HCT116 (cell line): ENCODE measurements around the gene F11R. TPM values are rescaled to one million over a fixed set of nuclear protein-coding genes. Genes with fewer than 3 reads are reported as not detected.
"Not testable (repeated sequence)": the region's sequence is repeated elsewhere in the genome, so short reads cannot be mapped to it uniquely, and the experiment has no call there.

ENCODE experiments used
- ATAC-seq: fragments of 200-7000 bp; cut with Tn5 transposase; 2 replicates; pipeline ENCODE4 v1.9.1; 2020; ENCODE audit warnings: mild to moderate bottlenecking, moderate library complexity
- BruUV-seq: library from RNA; stranded (reverse); fragments of 400-500 nt; replicated peaks from 2 replicates; lab custom pipeline; 2021; lab: Mats Ljungman, UMichigan
- CTCF ChIA-PET: fragments of 300-600 bp; sonication (Branson Sonifier 250); formaldehyde crosslinking; loops from one replicate; lab custom pipeline; 2021; ENCODE audit warnings: antibody characterized with exemption; lab: Charles Lee
- POLR2A ChIA-PET: fragments of 300-600, 350-600 bp; sonication (Branson Sonifier 250); formaldehyde crosslinking; loops from one replicate; lab custom pipeline; 2021; ENCODE audit warnings: antibody characterized with exemption; lab: Charles Lee
- RAD21 ChIA-PET, 2 experiments: fragments of 300-600 bp; sonication (Branson Sonifier 250); formaldehyde crosslinking; loops; one replicate each; lab custom pipeline; 2023; ENCODE audit warnings: low total read pairs in 2 of 2; ENCODE audit not compliant: uncharacterized antibody in 2 of 2, unreplicated experiment in 2 of 2, low non-redundant PET in 1 of 2; lab: Charles Lee
- DNase-seq: peaks from one replicate; pipeline ENCODE4 v3.0.0-alpha.2; 2010; ENCODE audit warnings: low read depth, low spot score
- H2AFZ ChIP-seq: fragments of 200-600 bp; shearing (Covaris generic), sonication (generic); 2 replicates; pipeline ENCODE4 v1.6.1; 2017; ENCODE audit warnings: low read depth, mixed run types, mixed read lengths, antibody characterized with exemption, low read length; ENCODE audit not compliant: poor library complexity, severe bottlenecking
- H3K27ac ChIP-seq: 2 replicates; pipeline ENCODE4 v1.5.1; 2012; ENCODE audit warnings: low read depth, low read length
- H3K27me3 ChIP-seq: fragments of 200-600 bp; sonication (generic); 2 replicates; pipeline ENCODE4 v1.6.1; 2016; ENCODE audit warnings: mixed run types, low read length, mixed read lengths; ENCODE audit not compliant: insufficient read depth
- H3K36me3 ChIP-seq, 2 experiments: fragments of 200-500 bp in 1 of 2; fragments of 200-600 bp in 1 of 2; sonication (Bioruptor generic) in 1 of 2; sonication (generic) in 1 of 2; 2 replicates each; pipeline versions ENCODE4 v1.5.1 to v1.6.1; 2014 to 2016; ENCODE audit warnings: low read length in 2 of 2, inconsistent platforms in 1 of 2, mixed read lengths in 1 of 2, mixed run types in 1 of 2; ENCODE audit not compliant: insufficient read depth in 2 of 2, control insufficient read depth in 1 of 2
- H3K4me1 ChIP-seq, 2 experiments: fragments of 200-600 bp in 1 of 2; sonication (generic) in 1 of 2; 2 replicates each; pipeline versions ENCODE4 v1.5.1 to v1.6.1; 2012 to 2017; ENCODE audit warnings: low read length in 2 of 2, inconsistent platforms in 1 of 2, mild to moderate bottlenecking in 1 of 2, mixed read lengths in 1 of 2, mixed run types in 1 of 2, moderate library complexity in 1 of 2; ENCODE audit not compliant: insufficient read depth in 2 of 2, control insufficient read depth in 1 of 2
- H3K4me2 ChIP-seq: fragments of 200-600 bp; sonication (generic); 2 replicates; pipeline ENCODE4 v1.6.1; 2017; ENCODE audit warnings: mixed run types, low read length, mixed read lengths
- H3K4me3 ChIP-seq, 2 experiments: fragments of 200-600 bp in 1 of 2; sonication (generic) in 1 of 2; replicated peaks in 1 of 2; 2 replicates each; pipeline ENCODE4 v1.5.1; 2011 to 2016; ENCODE audit warnings: low read length in 2 of 2, control low read depth in 1 of 2, low read depth in 1 of 2, mild to moderate bottlenecking in 1 of 2, mixed read lengths in 1 of 2, mixed run types in 1 of 2
- H3K79me2 ChIP-seq: fragments of 200-600 bp; sonication (generic); 2 replicates; pipeline ENCODE4 v1.6.1; 2017; ENCODE audit warnings: mild to moderate bottlenecking, mixed run types, low read length, moderate library complexity, mixed read lengths; ENCODE audit not compliant: insufficient read depth
- H3K9ac ChIP-seq: fragments of 200-600 bp; sonication (generic); 2 replicates; pipeline ENCODE4 v1.6.1; 2016; ENCODE audit warnings: low read length, mixed read lengths
- H3K9me2 ChIP-seq: fragments of 200-600 bp; sonication (generic), shearing (Covaris generic); 2 replicates; pipeline ENCODE4 v1.6.1; 2017; ENCODE audit warnings: mixed run types, mild to moderate bottlenecking, moderate library complexity; ENCODE audit not compliant: insufficient read depth
- H3K9me3 ChIP-seq, 2 experiments: fragments of 200-500 bp in 1 of 2; fragments of 200-600 bp in 1 of 2; sonication (Bioruptor generic) in 1 of 2; sonication (generic) in 1 of 2; 2 replicates each; pipeline ENCODE4 v1.6.1; 2014 to 2017; ENCODE audit warnings: low read length in 2 of 2, mixed read lengths in 2 of 2, inconsistent platforms in 1 of 2, low read depth in 1 of 2, mild to moderate bottlenecking in 1 of 2, mixed run types in 1 of 2, moderate library complexity in 1 of 2; ENCODE audit not compliant: control insufficient read depth in 1 of 2, insufficient read depth in 1 of 2
- H4K20me1 ChIP-seq: fragments of 200-600 bp; sonication (generic), shearing (Covaris generic); 2 replicates; pipeline ENCODE4 v1.6.1; 2017; ENCODE audit warnings: mixed run types, mild to moderate bottlenecking, moderate library complexity; ENCODE audit not compliant: insufficient read depth
- CTCF ChIP-seq, 3 experiments: fragments of 200-600 bp in 1 of 3; sonication (generic) in 1 of 3; IDR thresholded peaks in 2 of 3; conservative IDR thresholded peaks in 1 of 3; 2 replicates each; pipeline ENCODE4 v1.5.1; 2012 to 2017; ENCODE audit warnings: low read depth in 2 of 3, low read length in 2 of 3, antibody characterized with exemption in 1 of 3, borderline replicate concordance in 1 of 3, control low read depth in 1 of 3, mild to moderate bottlenecking in 1 of 3, mixed read lengths in 1 of 3, mixed run types in 1 of 3, moderate library complexity in 1 of 3; ENCODE audit not compliant: insufficient read depth in 1 of 3
- EGR1 ChIP-seq: IDR thresholded peaks from 2 replicates; pipeline ENCODE4 v1.6.1; 2012; ENCODE audit warnings: low read depth
- EZH2 ChIP-seq: fragments of 200-600 bp; sonication (generic); IDR thresholded peaks from 2 replicates; pipeline ENCODE4 v1.6.1; 2017; ENCODE audit warnings: antibody characterized with exemption, mixed run types
- FOSL1 ChIP-seq: IDR thresholded peaks from 2 replicates; pipeline ENCODE4 v1.6.1; 2012; ENCODE audit warnings: low read depth
- POLR2A ChIP-seq: IDR thresholded peaks from 2 replicates; pipeline ENCODE4 v1.7.0; 2011; ENCODE audit warnings: borderline replicate concordance; ENCODE audit not compliant: insufficient read depth, insufficient read length; ENCODE audit errors: extremely low read depth
- RAD21 ChIP-seq: IDR thresholded peaks from 2 replicates; pipeline ENCODE4 v1.6.1; 2012; ENCODE audit warnings: low read depth, mild to moderate bottlenecking
- REST ChIP-seq: IDR thresholded peaks from 2 replicates; pipeline ENCODE4 v1.6.1; 2012; ENCODE audit warnings: low read depth
- SIN3A ChIP-seq: IDR thresholded peaks from 2 replicates; pipeline ENCODE4 v1.6.1; 2012; ENCODE audit warnings: low read depth
- YY1 ChIP-seq: IDR thresholded peaks from 2 replicates; pipeline ENCODE4 v1.6.1; 2011; ENCODE audit warnings: low read length, low read depth, moderate library complexity, mild to moderate bottlenecking; ENCODE audit not compliant: insufficient replicate concordance; ENCODE audit errors: extremely low read depth
- ZNF274 ChIP-seq: fragments of 200-500 bp; sonication (Bioruptor generic); IDR thresholded peaks from 2 replicates; pipeline ENCODE4 v1.6.1; 2014; ENCODE audit warnings: mild to moderate bottlenecking, low read depth, low read length, inconsistent platforms
- intact Hi-C: fragments of 100-400 bp; cut with micrococcal nuclease; formaldehyde crosslinking; loops from 2 replicates; pipeline ENCODE4 v1.10.0; 2022
- total RNA-seq: library from RNA; stranded (reverse); gene quantifications from one replicate; pipeline ENCODE4 v1.2.1, GENCODE V29; 2021; ENCODE audit not compliant: unreplicated experiment
- TF ChIP-seq, protein P1 (sequence below): IDR thresholded peaks from 2 replicates; pipeline ENCODE4 v1.6.1; 2012

Gene F11R
- total RNA-seq, 1 experiment from 2014 or later = 86.7 TPM

DNA sequence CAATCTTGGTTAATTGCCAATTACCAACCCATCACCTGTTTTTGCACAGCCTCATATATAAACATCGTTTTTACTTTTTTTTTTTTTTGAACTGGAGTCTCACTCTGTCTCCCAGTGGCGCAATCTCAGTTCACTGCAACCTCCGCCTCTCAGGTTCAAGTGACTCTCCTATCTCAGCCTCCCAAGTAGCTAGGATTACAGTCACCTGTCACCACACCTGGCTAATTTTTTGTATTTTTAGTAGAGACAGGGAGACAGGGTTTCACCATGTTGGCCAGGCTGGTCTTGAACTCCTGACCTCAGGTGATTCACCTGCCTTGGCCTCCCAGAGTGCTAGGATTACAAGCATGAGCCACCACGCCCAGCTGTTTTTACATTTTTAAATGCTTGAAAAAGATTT, 28.9 kb downstream of the F11R start:
- H2AFZ ChIP-seq, H3K9me3 ChIP-seq, POLR2A ChIA-PET, DNase-seq, H3K79me2 ChIP-seq, H4K20me1 ChIP-seq, CTCF ChIA-PET, H3K9me2 ChIP-seq, ATAC-seq, H3K36me3 ChIP-seq, H3K27ac ChIP-seq, BruUV-seq, H3K27me3 ChIP-seq, H3K9ac ChIP-seq, intact Hi-C loops: not testable (repeated sequence)
- Histone ChIP-seq H3K4me1 (peaks cover 46 to 75% of the 10 kb centered on the region in 2 experiments), H3K4me2 (peak overlapping the region; percentile 55), H3K4me3 (0 out of 4 replicates have a peak overlapping the region, but pooled peaks of 1 of the 2 experiments have one; percentile 14)
- RAD21 ChIA-PET = interaction anchor here in 1 of 2 experiments (1.1 kb wide), 1 partner anchor 80 kb away, joined by 5 read pairs; no protein-coding TSS in a partner anchor

DNA sequence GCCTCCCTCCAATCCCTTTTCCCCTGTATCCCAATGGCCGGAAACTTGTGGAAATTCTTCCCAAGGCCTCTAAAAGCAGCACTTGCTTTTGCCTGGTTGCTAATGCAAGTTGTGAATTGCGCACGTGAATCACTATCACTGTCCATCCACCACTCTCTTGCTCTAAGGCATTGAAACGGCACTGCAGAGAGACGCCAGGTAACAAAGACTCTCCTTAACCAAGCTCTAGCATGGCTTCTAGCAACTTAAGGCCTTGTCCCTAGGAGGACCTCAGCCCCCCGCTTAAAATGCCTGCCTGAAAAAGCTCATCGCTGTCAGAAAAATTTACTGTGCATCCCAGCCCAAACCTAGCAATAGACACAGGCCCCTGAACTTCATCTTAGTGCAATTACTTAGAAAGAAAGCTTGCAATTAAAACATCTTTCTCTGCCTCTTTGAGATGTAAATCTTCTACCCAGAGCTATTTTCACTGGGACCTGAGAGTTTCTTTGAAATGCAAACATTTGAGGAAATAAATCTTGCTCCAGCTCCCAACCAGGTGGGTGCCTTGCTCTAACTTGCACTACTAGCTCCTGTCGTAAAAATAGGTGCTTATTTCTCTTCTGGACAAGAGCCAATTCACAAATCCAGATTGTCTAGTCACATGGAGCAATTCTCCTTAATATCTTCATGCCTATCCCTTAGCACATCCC, 33.4 kb downstream of the F11R start:
- Histone ChIP-seq H3K27ac (no peak overlapping the region), H3K4me3 (no peak overlapping the region), H3K4me1 (peaks cover 20 to 31% of the 10 kb centered on the region in 2 experiments), H3K36me3 (no peaks in the 10 kb centered on the region; a peak in 1 of 4 replicates), H3K9ac (no peak overlapping the region), H3K9me3 (no peaks in the 10 kb centered on the region), H2AFZ (no peak overlapping the region), H3K27me3 (no peaks in the 10 kb centered on the region), H3K9me2 (no peaks in the 10 kb centered on the region)
- DNase-seq = no peak
- ATAC-seq = no peak
- CTCF ChIA-PET = interaction anchor here (1.1 kb wide), 1 partner anchor 10 kb away, joined by 3 read pairs; no protein-coding TSS in a partner anchor
- RAD21 ChIA-PET = no interaction called here
- intact Hi-C loops = no loop called here
- POLR2A ChIA-PET = no interaction called here
- no TSS peak for BruUV-seq
- no peak for TF ChIP-seq FOSL1
- no peak for TF ChIP-seq EZH2
- no peak for TF ChIP-seq CTCF (IDR thresholded peaks at IDR 0.05 in 2 of 3, conservative IDR thresholded peaks at IDR 0.05 in 1 of 3; ENCODE audit: borderline replicate concordance in 1 of 3, insufficient read depth in 1 of 3, low read depth in 2 of 3, low read length in 2 of 3)
- no peak for TF ChIP-seq YY1
- TF ChIP-seq SIN3A = no peak
- TF ChIP-seq RAD21 = no peak
- no peak for TF ChIP-seq POLR2A
- no peak for TF ChIP-seq ZNF274
- TF ChIP-seq, protein P1, sequence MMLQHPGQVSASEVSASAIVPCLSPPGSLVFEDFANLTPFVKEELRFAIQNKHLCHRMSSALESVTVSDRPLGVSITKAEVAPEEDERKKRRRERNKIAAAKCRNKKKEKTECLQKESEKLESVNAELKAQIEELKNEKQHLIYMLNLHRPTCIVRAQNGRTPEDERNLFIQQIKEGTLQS = no peak
- TF ChIP-seq REST = no peak
- no peak for TF ChIP-seq EGR1
- TF ChIP-seq, all 23 proteins: peak for 0
- Histone ChIP-seq H3K4me2 (no peak overlapping the region), H4K20me1 (no peaks in the 10 kb centered on the region), H3K79me2 (no peaks in the 10 kb centered on the region)
